Stimulated activated CD4-positive, alpha-beta T cell treated with anti-CD3 and anti-CD28 coated beads, Interleukin-15, amount 100 ng/mL, for 1 hour (primary cell): Measurements from ENCODE around the gene ZSCAN32.

Experiments used
- DNase-seq, 2 donors: peaks; one replicate each; pipeline ENCODE4 v3.0.0-alpha.2; 2020; ENCODE audit warnings: low read depth in 1 of 2, low spot score in 1 of 2

Gene ZSCAN32

DNA sequence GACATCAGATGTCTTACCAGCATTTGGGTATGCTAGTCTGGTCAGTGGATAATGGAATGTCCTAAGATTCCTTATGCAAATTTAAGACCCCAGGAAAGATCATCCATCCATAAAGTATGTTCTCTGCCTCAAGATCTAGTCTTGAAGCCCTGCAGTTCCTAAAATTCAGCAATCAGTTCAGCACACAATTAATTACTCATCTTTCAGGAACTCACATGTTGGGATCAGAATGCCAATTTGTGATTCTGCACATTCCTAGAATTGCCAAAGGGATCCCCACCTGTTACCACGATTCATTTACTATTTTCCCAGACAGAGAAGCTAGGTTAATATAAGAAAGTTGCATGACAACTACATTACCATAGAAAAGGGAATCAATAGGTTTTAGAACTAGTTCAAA is 41.9 kb downstream of the ZSCAN32 start:
- no peak for DNase-seq

DNA sequence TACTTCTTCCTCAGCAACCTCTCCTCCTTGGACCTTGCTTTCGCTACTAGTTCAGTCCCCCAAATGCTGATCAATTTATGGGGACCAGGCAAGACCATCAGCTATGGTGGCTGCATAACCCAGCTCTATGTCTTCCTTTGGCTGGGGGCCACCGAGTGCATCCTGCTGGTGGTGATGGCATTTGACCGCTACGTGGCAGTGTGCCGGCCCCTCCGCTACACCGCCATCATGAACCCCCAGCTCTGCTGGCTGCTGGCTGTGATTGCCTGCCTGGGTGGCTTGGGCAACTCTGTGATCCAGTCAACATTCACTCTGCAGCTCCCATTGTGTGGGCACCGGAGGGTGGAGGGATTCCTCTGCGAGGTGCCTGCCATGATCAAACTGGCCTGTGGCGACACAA is 44.7 kb downstream of the ZSCAN32 start:
- DNase-seq: no peak

DNA sequence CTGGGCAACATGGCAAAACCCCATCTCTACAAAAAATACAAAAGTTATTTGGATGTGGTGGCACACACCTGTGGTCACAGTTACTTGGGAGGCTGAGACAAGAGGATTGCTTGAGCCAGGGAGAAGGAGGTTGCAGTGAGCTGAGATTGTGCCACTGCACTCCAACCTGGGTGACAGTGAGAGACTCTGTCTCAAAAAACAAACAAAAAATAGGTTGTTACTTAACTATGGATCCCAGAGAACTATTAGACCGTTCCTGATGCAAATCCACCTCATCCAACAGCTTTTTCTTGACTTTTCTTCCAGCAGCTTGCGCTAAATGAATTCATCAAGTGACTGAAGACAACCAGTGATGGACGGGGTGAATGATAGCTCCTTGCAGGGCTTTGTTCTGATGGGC is 45.2 kb downstream of the ZSCAN32 start, which contains the start of gene OR2C1:
TSS of gene OR2C1 (plus strand) at position 301 of the 400 bp plus-strand sequence. CDS start at position 353, 52 bp downstream.
- no peak for DNase-seq

DNA sequence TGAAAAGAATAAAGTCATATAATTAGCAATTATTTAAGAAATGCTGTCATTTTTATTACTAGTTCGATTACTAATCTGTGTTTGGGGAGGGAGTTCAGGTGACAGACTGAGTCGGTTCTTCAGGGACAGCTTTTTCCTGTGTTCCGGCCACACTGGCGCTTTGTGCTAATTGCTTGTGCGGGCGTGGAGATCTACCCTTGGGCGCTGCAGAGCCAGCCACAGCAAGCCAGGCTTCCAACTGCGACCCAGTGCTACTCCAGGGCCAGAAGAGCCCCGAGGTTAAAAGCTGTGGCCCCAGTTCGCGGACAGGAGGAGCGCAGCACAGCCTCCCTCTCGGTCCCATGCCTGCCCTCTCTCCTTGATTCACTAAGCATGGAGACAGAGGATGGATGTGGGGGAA is 51.6 kb downstream of the ZSCAN32 start:
- no peak for DNase-seq

DNA sequence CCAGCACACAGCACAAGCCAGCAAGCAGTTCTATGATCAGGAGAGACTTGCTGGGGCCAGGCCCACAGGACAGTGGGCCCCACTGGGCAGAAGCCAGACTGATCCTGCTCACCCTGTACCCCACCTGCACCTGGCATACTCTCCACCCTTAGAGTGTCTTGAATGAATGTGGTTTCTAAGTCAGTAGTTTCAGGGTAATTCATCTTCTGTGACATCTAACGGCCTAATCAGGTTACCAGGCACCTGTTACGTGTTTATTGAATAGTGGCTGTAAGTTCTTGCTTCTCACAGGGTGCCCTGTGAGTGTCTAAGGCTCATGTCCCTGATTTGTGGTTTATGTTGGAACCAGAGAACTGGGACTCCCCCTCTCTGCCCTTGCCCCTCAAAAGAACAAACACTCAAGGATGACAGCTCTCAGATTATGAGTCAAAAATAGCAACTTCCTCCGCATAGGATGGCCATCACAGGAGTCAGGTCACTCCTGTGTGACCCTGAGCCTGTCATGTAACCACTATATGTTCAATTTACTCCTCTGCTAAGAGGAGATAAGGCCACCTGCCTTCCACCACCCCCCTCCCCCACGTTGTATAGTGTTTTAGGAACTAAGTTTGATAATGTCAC is 52.1 kb downstream of the ZSCAN32 start:
- no peak for DNase-seq

DNA sequence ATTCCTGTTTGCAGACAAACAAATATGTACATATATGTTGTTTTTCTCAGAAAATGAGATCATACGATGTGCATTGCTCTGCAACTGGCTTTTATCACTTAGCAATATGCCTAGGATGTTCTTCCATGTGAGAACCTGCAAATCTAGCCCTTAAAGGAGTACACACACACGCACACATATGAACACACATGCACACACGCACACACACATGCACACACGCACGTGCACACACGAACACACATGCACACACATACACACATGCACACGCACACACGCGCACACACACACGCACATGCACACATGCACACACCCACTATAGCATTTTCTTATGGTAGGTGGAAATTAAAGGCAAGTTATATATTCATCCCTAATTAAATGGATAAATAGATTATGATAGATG is 53.2 kb downstream of the ZSCAN32 start:
- DNase-seq: no peak

DNA sequence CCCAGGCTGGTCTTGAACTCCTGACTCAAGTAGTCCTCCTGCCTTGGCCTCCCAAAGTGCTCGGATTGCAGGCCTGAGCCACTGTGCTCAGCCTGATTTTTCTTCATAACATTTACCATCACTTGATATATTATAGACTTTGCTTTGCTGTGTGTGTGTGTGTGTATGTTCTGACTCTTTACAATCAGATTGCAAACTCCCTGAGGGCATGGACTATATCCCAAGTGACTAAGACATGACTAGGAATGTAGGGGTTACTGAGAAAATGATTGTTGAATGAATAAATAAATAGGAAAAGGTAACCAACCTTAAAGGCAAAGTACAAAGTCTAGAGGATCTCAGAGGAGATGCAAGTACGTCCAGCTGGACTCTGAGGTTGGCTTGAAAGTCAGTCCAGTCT is 54.8 kb downstream of the ZSCAN32 start:
- DNase-seq: no peak
